Heart left ventricle (tissue), 13 donors: ENCODE measurements around the gene MGMT.

Source experiments
- POLR2A ChIP-seq, 2 donors: fragments of 450-650 bp; IDR thresholded peaks; one replicate each; pipeline ENCODE4 v1.6.1; 2017; ENCODE audit warnings: antibody characterized with exemption in 2 of 2, mild to moderate bottlenecking in 2 of 2, moderate library complexity in 2 of 2
- TF ChIP-seq, protein P1 (sequence below), 12 donors: fragments of 200-600 bp; sonication (generic) in 4 of 12; IDR thresholded peaks; one replicate each; pipeline versions ENCODE4 v1.5.0 to v1.8.0; 2018 to 2022; ENCODE audit warnings: antibody characterized with exemption in 12 of 12, mild to moderate bottlenecking in 5 of 12
- donor health status: ischemic (EF 13 %, LVEDD 7.1; RV severe dilation, severe dysfunction).
- donor health status: DM: no; HTN: yes; CAD: no.
- donor health status: DM: no; HTN: no; CAD: no.
- donor health status: ischemic (EF 25% LVEDD 6.9; RV normal size, moderate dysfunction).
- donor health status: ischemic (EF 25% LVEDD 5.7; RV mildly dilated, moderate dysfunction).
- donor health status: ischemic (EF 35%, LVEDD 5.7; RV mildly dilated, moderate dysfunction).
- donor health status: nonischemic (EF 11% LVEDD 7.7; RV severe dilation, severe dysfunction).
- donor health status: DM: yes; HTN: yes; CAD: no.
- donor health status: PGD.
- donor health status: ischemic (EF 29% LVEDD 5.4; RV normal size, mild dysfunction).
- donor health status: nonischemic (EF 23%, LVEDD 6.1; RV moderate dilation, normal function).

- TF ChIP-seq, protein P1, sequence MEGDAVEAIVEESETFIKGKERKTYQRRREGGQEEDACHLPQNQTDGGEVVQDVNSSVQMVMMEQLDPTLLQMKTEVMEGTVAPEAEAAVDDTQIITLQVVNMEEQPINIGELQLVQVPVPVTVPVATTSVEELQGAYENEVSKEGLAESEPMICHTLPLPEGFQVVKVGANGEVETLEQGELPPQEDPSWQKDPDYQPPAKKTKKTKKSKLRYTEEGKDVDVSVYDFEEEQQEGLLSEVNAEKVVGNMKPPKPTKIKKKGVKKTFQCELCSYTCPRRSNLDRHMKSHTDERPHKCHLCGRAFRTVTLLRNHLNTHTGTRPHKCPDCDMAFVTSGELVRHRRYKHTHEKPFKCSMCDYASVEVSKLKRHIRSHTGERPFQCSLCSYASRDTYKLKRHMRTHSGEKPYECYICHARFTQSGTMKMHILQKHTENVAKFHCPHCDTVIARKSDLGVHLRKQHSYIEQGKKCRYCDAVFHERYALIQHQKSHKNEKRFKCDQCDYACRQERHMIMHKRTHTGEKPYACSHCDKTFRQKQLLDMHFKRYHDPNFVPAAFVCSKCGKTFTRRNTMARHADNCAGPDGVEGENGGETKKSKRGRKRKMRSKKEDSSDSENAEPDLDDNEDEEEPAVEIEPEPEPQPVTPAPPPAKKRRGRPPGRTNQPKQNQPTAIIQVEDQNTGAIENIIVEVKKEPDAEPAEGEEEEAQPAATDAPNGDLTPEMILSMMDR (IDR thresholded peaks at IDR 0.05): no peak
- no peak for TF ChIP-seq POLR2A (IDR thresholded peaks at IDR 0.05)
Measured at GRCh38 chr10:129643266-129643665, 176.2 kb downstream of the MGMT start.
